Measurements from ENCODE around the gene TFRC. TPM values are rescaled to one million over a fixed set of nuclear protein-coding genes. Genes with fewer than 3 reads are reported as not detected.

TFRC gene
- total RNA-seq, 1 experiment from 2014 or later = 604 TPM

- no peaks in the 10 kb centered on the region for H3K36me3 ChIP-seq (ENCODE audit: control insufficient read depth, insufficient read depth, low read length)
- no peaks in the 10 kb centered on the region for H3K27me3 ChIP-seq (ENCODE audit: control insufficient read depth, insufficient read depth, low read length)
- H3K4me1 ChIP-seq (ENCODE audit: control insufficient read depth, insufficient read depth, low read length) = no peaks in the 10 kb centered on the region
- POLR2A ChIA-PET = interaction anchor here (0.6 kb wide), 1 partner anchor 203 kb away, joined by 4 read pairs; no protein-coding TSS in a partner anchor
- no TSS peak for BruUV-seq (replicated peaks)
- CTCF ChIA-PET = no interaction called here
- no peak for DNase-seq (ENCODE audit: low read depth, low spot score)
- no peak overlapping the region for H3K27ac ChIP-seq (ENCODE audit: low read length)
- in situ Hi-C loops (cut with HindIII; ENCODE audit: low pct_unique_long_range_greater_than_20kb, low sequenced_read_pairs) = loop anchor here (25.0 kb wide), 1 partner anchor 90 kb away; no protein-coding TSS in a partner anchor
- TF ChIP-seq, protein P1, sequence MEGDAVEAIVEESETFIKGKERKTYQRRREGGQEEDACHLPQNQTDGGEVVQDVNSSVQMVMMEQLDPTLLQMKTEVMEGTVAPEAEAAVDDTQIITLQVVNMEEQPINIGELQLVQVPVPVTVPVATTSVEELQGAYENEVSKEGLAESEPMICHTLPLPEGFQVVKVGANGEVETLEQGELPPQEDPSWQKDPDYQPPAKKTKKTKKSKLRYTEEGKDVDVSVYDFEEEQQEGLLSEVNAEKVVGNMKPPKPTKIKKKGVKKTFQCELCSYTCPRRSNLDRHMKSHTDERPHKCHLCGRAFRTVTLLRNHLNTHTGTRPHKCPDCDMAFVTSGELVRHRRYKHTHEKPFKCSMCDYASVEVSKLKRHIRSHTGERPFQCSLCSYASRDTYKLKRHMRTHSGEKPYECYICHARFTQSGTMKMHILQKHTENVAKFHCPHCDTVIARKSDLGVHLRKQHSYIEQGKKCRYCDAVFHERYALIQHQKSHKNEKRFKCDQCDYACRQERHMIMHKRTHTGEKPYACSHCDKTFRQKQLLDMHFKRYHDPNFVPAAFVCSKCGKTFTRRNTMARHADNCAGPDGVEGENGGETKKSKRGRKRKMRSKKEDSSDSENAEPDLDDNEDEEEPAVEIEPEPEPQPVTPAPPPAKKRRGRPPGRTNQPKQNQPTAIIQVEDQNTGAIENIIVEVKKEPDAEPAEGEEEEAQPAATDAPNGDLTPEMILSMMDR (IDR thresholded peaks at IDR 0.05) = no peak
- TF ChIP-seq SIN3A (IDR thresholded peaks at IDR 0.05; ENCODE audit: borderline replicate concordance, insufficient read depth, low read depth, low read length) (no peak), TCF7L2 (IDR thresholded peaks at IDR 0.05; ENCODE audit: low read depth, low read length) (no peak), REST (IDR thresholded peaks at IDR 0.05; ENCODE audit: insufficient read depth in 1 of 2, low read depth in 2 of 2, low read length in 1 of 2) (no peak), POLR2AphosphoS5 (IDR thresholded peaks at IDR 0.05; ENCODE audit: low read depth, low read length) (no peak)
- intact Hi-C loops (cut with micrococcal nuclease; ENCODE audit: unreplicated experiment) = no loop called here
- no peaks in the 10 kb centered on the region for H3K9me3 ChIP-seq (ENCODE audit: control insufficient read depth, insufficient read depth, low read depth, low read length)
- H3K4me3 ChIP-seq (ENCODE audit: low read depth in 2 of 2, low read length in 2 of 2) = no peak overlapping the region
- no peak for ATAC-seq
These were observed 15.7 kb upstream of the TFRC start for GRCh38 chr3:196097373-196098154.

DNA sequence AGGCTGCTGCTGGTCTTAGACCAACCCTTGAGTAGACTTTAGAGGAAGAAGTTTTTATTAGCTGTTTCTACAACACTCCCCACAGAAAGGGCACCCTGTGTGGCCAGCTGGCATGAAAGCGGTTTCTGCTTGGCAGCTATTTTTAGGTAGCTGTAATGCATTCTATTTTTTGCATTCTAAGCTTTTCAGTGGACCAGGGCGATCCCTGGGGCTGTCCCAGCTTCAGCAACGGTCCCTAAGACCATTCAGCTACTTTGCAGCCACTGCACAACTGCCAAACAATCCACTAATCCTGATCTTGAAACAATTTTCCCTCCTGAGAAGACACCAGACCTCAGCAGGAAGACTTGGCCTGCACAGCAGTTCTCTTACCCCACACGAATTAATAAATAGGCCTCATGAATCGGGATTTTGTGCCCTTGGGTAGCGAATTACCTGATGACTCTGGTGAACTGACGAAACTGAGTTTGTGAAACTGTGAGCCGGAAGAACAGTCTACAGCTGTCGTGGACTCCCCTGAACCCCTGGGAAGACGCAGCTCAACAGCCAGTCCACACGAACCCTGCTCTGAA, 14.6 kb upstream of the TFRC start:
- in situ Hi-C loops (cut with HindIII; ENCODE audit: low pct_unique_long_range_greater_than_20kb, low sequenced_read_pairs) (loop anchor here (25.0 kb wide), 1 partner anchor 91 kb away; no protein-coding TSS in a partner anchor), intact Hi-C loops (cut with micrococcal nuclease; ENCODE audit: unreplicated experiment) (no loop called here)
- Histone ChIP-seq H3K4me3 (ENCODE audit: low read depth in 2 of 2, low read length in 2 of 2) (no peak overlapping the region), H3K27ac (ENCODE audit: low read length) (no peak overlapping the region), H3K4me1 (ENCODE audit: control insufficient read depth, insufficient read depth, low read length) (no peaks in the 10 kb centered on the region), H3K9me3 (ENCODE audit: control insufficient read depth, insufficient read depth, low read depth, low read length) (no peaks in the 10 kb centered on the region), H3K27me3 (ENCODE audit: control insufficient read depth, insufficient read depth, low read length) (no peaks in the 10 kb centered on the region), H3K36me3 (ENCODE audit: control insufficient read depth, insufficient read depth, low read length) (no peaks in the 10 kb centered on the region)
- no peak for DNase-seq (ENCODE audit: low read depth, low spot score)
- ChIA-PET POLR2A (no interaction called here), CTCF (no interaction called here)
- no TSS peak for BruUV-seq (replicated peaks)
- peak; percentile 58; the same call in 1 of the 2 replicates for ATAC-seq
- TF ChIP-seq TCF7L2 (IDR thresholded peaks at IDR 0.05; ENCODE audit: low read depth, low read length) (no peak), SIN3A (IDR thresholded peaks at IDR 0.05; ENCODE audit: borderline replicate concordance, insufficient read depth, low read depth, low read length) (no peak), POLR2AphosphoS5 (IDR thresholded peaks at IDR 0.05; ENCODE audit: low read depth, low read length) (no peak), REST (IDR thresholded peaks at IDR 0.05; ENCODE audit: insufficient read depth in 1 of 2, low read depth in 2 of 2, low read length in 1 of 2) (no peak)
- TF ChIP-seq, protein P1 (IDR thresholded peaks at IDR 0.05) = no peak

Data from Panc1 (cell line).